Activated CD8-positive, alpha-beta T cell treated with anti-CD3 and anti-CD28 coated beads, Interleukin-2, amount 10 ng/mL, durations not matched to agents 7 days and 5 days (primary cell): ENCODE data around the gene GTF3C4. TPM values are rescaled to one million over a fixed set of nuclear protein-coding genes. Genes with fewer than 3 reads are reported as not detected.
"Not testable (repeated sequence)": the region's sequence is repeated elsewhere in the genome, so short reads cannot be mapped to it uniquely, and the experiment has no call there.

ENCODE experiments used
- ATAC-seq: fragments of 150-1000 bp; cut with Tn5 transposase; one replicate; pipeline ENCODE4 v1.10.0; 2021; ENCODE audit warnings: moderate library complexity
- CTCF ChIA-PET: fragments of 350-600 bp; sonication (Branson Sonifier 250); formaldehyde crosslinking; loops from one replicate; lab custom pipeline; 2021; ENCODE audit warnings: antibody characterized with exemption; lab: Charles Lee
- POLR2A ChIA-PET: fragments of 350-600 bp; sonication (Branson Sonifier 250); formaldehyde crosslinking; loops from one replicate; lab custom pipeline; 2021; ENCODE audit warnings: antibody characterized with exemption; lab: Charles Lee
- DNase-seq: peaks from one replicate; pipeline ENCODE4 v3.0.0-alpha.2; 2020
- H3K27ac Mint-ChIP-seq: one replicate; pipeline ENCODE4 v1.8.0; 2021; ENCODE audit warnings: mild to moderate bottlenecking, mixed read lengths
- H3K27me3 Mint-ChIP-seq: one replicate; pipeline ENCODE4 v1.8.0; 2021; ENCODE audit warnings: low read depth, mixed read lengths
- H3K36me3 Mint-ChIP-seq: one replicate; pipeline ENCODE4 v1.8.0; 2021; ENCODE audit warnings: low read depth, mixed read lengths
- H3K4me1 Mint-ChIP-seq: one replicate; pipeline ENCODE4 v1.8.0; 2021; ENCODE audit warnings: low read depth, mixed read lengths
- H3K4me3 Mint-ChIP-seq: one replicate; pipeline ENCODE4 v1.8.0; 2021; ENCODE audit warnings: mild to moderate bottlenecking, mixed read lengths
- H3K9me3 Mint-ChIP-seq: one replicate; pipeline ENCODE4 v1.8.0; 2022; ENCODE audit warnings: mixed read lengths; ENCODE audit not compliant: insufficient read depth
- total RNA-seq, 2 experiments: library from RNA; stranded (reverse); gene quantifications; one replicate each; pipeline ENCODE4 v1.2.3, GENCODE V29; 2021

GTF3C4 gene
- total RNA-seq, 2 experiments from 2014 or later: 12.2 to 13.0 TPM

DNA sequence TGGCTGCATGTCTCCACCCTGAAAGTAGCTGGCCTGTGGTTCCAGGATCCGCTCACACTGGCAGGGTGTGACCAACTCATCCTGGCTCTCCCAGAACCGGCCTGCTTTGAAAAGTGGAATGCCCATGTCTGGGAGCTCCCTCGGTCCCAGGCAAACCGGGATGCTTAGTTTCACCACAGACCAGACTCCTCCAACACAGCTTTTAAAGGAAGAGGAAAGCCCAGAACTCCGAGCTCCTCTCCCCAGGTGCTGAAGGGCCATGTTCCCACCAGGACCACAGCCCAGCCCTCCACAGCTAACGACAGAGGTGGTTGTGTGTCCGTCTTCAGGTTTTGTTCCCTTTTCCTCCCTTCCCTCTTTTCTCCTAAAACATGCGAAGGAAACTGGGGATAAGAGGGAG is 38.0 kb downstream of the GTF3C4 start:
- CTCF ChIA-PET: interaction anchor here (1.1 kb wide), 1 partner anchor 26 kb away, joined by 3 read pairs; no protein-coding TSS in a partner anchor
- Mint-ChIP-seq H3K4me3 (no peak overlapping the region), H3K27me3 (peaks cover 17% of the 10 kb centered on the region), H3K36me3 (no peaks in the 10 kb centered on the region), H3K9me3 (no peaks in the 10 kb centered on the region), H3K4me1 (no peaks in the 10 kb centered on the region), H3K27ac (no peak overlapping the region)
- ATAC-seq (no peak), DNase-seq (no peak)
- POLR2A ChIA-PET: no interaction called here

DNA sequence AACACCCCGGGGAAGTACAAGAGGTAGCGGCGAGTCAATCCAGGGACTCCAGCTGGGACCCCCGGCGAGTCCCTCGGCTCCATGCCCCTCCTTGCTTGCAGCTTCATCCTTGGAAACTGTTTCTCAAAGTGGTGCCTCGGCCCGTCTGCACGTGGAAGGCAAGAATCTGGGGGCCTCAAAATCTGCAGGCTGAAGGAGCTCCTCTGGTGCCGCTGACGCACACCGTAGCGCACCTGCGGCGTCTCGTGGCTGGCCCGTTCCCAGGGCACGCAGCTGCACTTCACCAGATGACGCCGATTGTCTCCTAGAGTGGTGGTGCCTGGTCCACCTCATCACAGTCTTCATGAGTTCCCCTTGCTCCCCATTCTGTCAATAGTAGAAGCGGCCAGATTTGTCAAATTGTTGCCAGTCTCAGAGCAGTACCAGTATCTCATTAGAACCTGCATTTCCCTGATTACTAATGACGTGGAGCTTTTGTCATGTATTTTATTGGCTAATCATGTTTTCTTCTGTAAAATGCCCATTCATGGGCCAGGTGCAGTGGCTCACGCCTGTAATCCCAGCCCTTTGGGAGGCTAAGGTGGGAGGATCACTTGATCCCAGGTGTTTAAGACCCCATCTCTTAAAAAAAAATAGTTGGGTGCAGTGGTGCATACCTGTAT is 38.6 kb downstream of the GTF3C4 start:
- ChIA-PET CTCF (no interaction called here), POLR2A (interaction anchor here (0.7 kb wide), 1 partner anchor 201 kb away, joined by 3 read pairs; no protein-coding TSS in a partner anchor)
- ATAC-seq: no peak
- DNase-seq: no peak
- Mint-ChIP-seq H3K9me3 (no peaks in the 10 kb centered on the region), H3K36me3 (no peaks in the 10 kb centered on the region), H3K27me3 (peaks cover 13% of the 10 kb centered on the region), H3K4me3 (no peak overlapping the region), H3K27ac (no peak overlapping the region), H3K4me1 (no peaks in the 10 kb centered on the region)

DNA sequence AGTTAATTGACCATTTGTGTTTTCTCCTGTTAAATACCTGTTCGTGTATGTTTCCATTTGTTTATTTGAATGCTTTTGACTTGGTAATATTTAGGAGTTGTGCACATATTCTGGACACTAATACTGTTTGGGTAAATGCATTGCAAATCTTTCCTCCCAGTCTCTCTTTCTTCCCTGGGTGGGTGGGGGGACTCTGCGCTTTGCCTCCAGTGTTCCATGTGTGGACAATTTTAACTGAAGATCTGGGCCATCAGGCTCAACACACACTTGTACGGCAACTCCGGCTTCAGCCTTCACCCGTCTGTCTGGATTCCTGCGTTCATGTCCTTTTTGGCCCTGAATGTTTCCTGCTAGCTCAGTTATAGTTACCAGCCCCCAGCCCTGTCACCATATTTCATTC is 40.1 kb downstream of the GTF3C4 start:
- Mint-ChIP-seq H3K4me1 (no peaks in the 10 kb centered on the region), H3K4me3 (no peak overlapping the region), H3K9me3 (no peaks in the 10 kb centered on the region), H3K36me3 (no peaks in the 10 kb centered on the region), H3K27me3 (peaks cover 7% of the 10 kb centered on the region), H3K27ac (no peak overlapping the region)
- CTCF ChIA-PET: interaction anchor here (1.1 kb wide), 1 partner anchor 10 kb away, joined by 3 read pairs; no protein-coding TSS in a partner anchor
- DNase-seq (no peak), ATAC-seq (no peak)
- POLR2A ChIA-PET: no interaction called here

DNA sequence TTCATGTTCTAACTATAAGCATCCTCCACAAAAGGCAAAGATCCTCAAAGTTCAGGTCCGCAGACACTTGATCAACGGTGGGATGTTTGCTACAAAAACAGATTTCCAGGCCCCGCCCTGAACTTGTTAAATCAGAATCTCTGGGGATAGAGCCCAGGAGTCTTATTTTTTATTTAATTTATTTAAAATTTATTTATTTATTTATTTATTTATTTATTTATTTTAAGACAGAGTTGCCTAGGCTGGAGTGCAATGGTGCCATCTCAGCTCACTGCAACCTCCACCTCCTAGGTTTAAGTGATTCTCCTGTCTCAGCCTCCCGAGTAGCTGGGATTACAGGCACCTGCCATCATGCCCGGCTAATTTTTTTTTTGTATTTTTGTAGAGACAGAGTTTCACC is 40.9 kb downstream of the GTF3C4 start:
- H3K27ac Mint-ChIP-seq, POLR2A ChIA-PET, H3K4me1 Mint-ChIP-seq, H3K27me3 Mint-ChIP-seq, ATAC-seq, H3K9me3 Mint-ChIP-seq, H3K36me3 Mint-ChIP-seq, H3K4me3 Mint-ChIP-seq, DNase-seq: not testable (repeated sequence)
- CTCF ChIA-PET: interaction anchor here (1.1 kb wide), 1 partner anchor 11 kb away, joined by 3 read pairs; no protein-coding TSS in a partner anchor

DNA sequence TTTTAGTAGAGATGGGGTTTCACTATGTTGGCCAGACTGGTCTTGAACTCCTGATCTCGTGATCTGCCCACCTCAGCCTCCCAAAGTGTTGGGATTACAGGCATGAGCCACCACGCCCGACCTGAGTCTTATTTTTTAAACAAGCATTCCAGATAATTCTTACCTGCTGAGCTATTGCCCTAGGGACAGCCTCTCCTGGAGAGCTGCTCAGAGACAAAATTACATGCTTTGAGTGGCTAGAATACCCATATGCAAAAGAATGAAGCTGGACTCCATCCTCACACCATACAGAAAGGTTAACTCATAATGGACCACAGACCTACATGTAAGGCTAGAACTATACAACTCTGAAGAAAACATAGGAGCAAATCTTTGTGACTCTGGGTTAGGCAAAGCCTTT is 41.6 kb downstream of the GTF3C4 start:
- H3K4me3 Mint-ChIP-seq: no peak overlapping the region
- ATAC-seq (no peak), DNase-seq (no peak)
- no peak overlapping the region for H3K27ac Mint-ChIP-seq
- H3K36me3 Mint-ChIP-seq: no peaks in the 10 kb centered on the region
- ChIA-PET POLR2A (no interaction called here), CTCF (no interaction called here)
- H3K27me3 Mint-ChIP-seq: peaks cover 7% of the 10 kb centered on the region
- no peaks in the 10 kb centered on the region for H3K4me1 Mint-ChIP-seq
- no peaks in the 10 kb centered on the region for H3K9me3 Mint-ChIP-seq

DNA sequence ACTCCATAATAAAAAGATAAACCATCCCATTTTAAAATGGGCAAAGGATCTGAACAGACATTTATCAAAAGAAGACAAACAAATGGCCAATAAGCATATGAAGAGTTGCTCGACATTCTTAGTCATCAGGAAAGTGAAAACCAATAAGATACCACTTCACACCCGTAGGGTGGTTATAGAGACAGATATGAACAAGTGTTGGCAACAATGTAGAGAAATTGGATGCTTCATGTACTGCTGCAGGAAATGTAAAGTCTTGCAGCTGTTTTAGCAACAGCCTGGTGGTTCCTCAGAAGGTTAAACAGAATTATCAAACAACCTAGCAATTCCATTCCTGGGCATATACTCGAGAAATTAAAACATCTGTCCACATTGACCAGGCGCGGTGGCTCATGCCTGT is 42.5 kb downstream of the GTF3C4 start:
- Mint-ChIP-seq H3K36me3 (no peaks in the 10 kb centered on the region), H3K27me3 (peaks cover 16% of the 10 kb centered on the region), H3K4me3 (no peak overlapping the region), H3K27ac (no peak overlapping the region), H3K4me1 (no peaks in the 10 kb centered on the region), H3K9me3 (no peaks in the 10 kb centered on the region)
- POLR2A ChIA-PET: no interaction called here
- ATAC-seq (no peak), DNase-seq (no peak)
- CTCF ChIA-PET: no interaction called here

DNA sequence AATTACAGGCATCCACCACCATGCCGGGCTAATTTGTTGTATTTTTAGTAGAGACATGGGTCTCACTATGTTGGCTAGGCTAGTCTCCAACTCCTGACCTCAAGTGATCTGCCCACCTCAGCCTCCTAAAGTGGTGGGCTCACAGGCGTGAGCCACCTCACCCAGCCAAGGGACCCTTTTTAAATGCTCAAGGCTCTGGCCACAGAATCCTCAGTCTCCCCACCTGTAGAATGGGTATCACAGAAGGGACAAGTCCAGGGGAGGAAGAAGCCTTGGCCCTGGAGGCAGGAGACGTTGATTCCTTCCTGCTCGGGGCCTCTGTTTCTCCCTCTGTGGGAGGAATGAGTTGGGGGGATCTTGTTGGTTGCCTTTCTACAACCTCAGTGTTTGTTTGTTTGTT is 45.7 kb downstream of the GTF3C4 start:
- ChIA-PET CTCF (no interaction called here), POLR2A (no interaction called here)
- Mint-ChIP-seq H3K27me3 (peaks cover 27% of the 10 kb centered on the region), H3K4me1 (no peaks in the 10 kb centered on the region), H3K27ac (no peak overlapping the region), H3K4me3 (no peak overlapping the region), H3K36me3 (no peaks in the 10 kb centered on the region), H3K9me3 (no peaks in the 10 kb centered on the region)
- ATAC-seq (no peak), DNase-seq (no peak)

DNA sequence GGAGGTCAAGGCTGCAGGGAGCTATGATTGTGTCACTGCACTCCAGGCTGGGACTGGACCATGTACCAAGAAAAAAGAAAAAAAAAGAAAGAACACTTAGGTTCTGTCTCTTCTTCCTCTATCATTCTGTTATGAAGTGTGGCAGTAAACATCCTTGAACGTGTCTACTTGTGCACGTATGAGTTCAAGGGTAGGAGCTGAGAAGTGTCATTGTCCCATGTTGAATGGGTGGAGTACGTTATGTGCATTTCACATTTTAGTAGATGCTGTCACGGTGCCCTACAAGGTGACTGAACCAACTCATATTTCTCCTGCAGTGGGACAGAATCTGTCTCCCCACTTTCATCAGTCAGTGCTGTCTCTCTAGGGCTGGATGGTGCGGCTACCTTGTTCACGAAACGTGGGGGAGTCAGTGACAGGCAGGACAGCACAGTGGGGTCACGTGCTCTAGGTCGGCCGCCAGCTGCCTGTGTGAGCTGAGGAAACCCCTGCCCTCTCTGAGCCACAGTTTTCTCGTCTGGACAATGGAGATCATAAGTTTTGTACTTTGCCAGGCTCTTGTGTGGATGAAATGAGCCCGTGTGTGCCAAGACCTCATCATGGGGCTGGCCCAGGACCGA is 47.2 kb downstream of the GTF3C4 start:
- Mint-ChIP-seq H3K4me1 (no peaks in the 10 kb centered on the region), H3K27me3 (peaks cover 27% of the 10 kb centered on the region), H3K27ac (no peak overlapping the region), H3K9me3 (no peaks in the 10 kb centered on the region), H3K4me3 (no peak overlapping the region), H3K36me3 (no peaks in the 10 kb centered on the region)
- no peak for DNase-seq
- no peak for ATAC-seq
- ChIA-PET POLR2A (no interaction called here), CTCF (interaction anchor here (1.4 kb wide), 1 partner anchor 184 kb away, joined by 3 read pairs; no protein-coding TSS in a partner anchor)

DNA sequence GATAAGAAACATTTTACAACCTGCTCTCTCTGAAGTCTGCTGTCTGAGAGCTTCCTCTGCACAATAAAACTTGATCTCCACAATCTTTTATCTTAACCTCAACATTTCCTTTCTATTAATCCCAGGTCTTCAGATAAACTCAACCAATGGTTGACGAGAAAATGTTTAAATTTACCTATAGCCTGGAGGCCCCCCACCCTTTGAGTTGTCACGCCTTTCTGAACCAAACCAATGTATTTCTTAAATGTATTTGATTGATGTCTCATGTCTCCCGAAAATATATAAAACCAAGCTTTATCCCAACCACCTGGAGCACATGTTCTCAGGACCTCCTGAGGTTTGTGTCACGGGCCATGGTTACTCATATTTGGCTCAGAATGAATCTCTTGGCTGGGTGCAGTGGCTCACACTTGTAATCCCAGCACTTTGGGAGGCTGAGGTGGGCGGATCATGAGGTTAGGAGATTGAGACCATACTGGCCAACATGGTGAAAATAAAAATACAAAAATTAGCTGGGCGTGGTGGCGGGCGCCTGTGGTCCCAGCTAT is 48.2 kb downstream of the GTF3C4 start:
- CTCF ChIA-PET: interaction anchor here (1.4 kb wide), 1 partner anchor 183 kb away, joined by 3 read pairs; no protein-coding TSS in a partner anchor
- ATAC-seq, H3K36me3 Mint-ChIP-seq, POLR2A ChIA-PET, H3K4me3 Mint-ChIP-seq, H3K9me3 Mint-ChIP-seq, DNase-seq, H3K4me1 Mint-ChIP-seq, H3K27ac Mint-ChIP-seq: not testable (repeated sequence)
- peaks cover 27% of the 10 kb centered on the region for H3K27me3 Mint-ChIP-seq

DNA sequence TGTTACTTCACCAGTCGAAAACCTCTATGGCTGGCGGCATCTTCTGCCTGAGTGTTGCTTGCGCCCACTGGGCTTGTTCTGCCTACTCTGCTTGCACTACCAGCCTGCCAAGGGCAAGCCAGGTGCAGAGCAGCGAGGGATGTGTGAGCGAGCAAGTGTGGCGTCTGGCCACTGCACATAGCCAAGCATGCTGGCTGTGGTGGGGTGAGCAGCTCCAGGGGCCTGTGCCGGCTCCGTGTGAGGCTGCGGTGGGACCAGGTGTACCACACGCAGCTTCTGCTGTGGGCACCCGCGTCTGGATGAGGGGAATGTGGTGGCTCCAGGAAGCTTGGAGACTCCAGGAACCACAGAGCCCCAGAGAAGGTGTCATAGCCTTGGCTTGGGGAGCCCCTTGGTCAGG is 51.4 kb downstream of the GTF3C4 start:
- ATAC-seq (no peak), DNase-seq (no peak)
- no peak overlapping the region for H3K4me3 Mint-ChIP-seq
- H3K36me3 Mint-ChIP-seq: no peaks in the 10 kb centered on the region
- POLR2A ChIA-PET: no interaction called here
- H3K27ac Mint-ChIP-seq: no peak overlapping the region
- H3K9me3 Mint-ChIP-seq: no peaks in the 10 kb centered on the region
- CTCF ChIA-PET: no interaction called here
- H3K27me3 Mint-ChIP-seq: peaks cover 27% of the 10 kb centered on the region
- H3K4me1 Mint-ChIP-seq: no peaks in the 10 kb centered on the region

DNA sequence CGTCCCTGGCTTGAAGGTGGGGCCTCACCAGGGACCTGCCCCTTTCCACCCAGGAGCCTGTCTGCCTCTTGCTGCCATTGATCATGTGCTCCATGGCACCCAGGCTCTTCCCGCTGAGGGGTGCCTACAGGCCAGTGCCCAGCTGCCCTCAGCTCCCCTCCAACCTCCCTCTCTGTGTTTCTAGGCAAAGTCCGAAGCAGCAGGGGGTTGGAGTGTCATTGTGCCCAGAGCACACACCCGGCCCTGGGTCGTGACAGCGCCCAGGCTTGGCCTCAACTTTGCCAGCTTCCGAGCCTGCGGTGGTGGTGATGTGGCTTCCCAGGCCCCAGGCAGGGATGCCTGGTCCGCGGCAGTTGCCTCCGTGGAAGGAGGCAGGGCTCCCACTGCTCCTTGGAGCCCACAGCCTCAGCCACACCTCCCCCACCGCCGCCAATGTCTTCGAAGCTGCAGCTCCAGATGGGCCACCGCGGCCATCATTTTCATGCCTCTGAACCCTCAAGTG is 52.4 kb downstream of the GTF3C4 start:
- Mint-ChIP-seq H3K4me1 (no peaks in the 10 kb centered on the region), H3K27me3 (peaks cover 20% of the 10 kb centered on the region), H3K36me3 (no peaks in the 10 kb centered on the region), H3K4me3 (no peak overlapping the region), H3K9me3 (no peaks in the 10 kb centered on the region), H3K27ac (no peak overlapping the region)
- ATAC-seq: no peak
- CTCF ChIA-PET: interaction anchor here (1.1 kb wide), 1 partner anchor 49 kb away, joined by 3 read pairs; no protein-coding TSS in a partner anchor
- POLR2A ChIA-PET: no interaction called here
- DNase-seq: no peak

DNA sequence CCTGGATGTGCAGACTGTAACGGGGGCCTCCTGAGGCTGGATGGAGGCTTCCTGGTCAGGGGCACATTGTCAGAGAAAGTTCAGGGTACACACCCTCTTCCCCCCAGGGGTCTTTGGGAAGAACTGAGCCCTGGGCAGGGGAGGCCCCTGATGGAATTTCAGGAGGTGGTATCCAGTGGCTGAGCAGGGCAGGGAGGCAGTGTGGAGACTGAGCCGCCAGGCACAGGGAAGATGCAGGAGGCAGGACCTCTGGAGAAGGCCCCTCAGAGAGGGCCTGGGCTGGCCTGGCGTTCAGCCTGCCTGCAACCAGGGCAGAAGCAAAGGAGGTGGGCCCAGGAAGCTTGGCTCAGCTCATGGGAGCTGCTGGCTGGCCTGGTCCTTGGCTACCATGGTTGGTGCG is 53.5 kb downstream of the GTF3C4 start:
- DNase-seq (no peak), ATAC-seq (no peak)
- Mint-ChIP-seq H3K27me3 (peaks cover 8% of the 10 kb centered on the region), H3K4me3 (no peak overlapping the region), H3K9me3 (no peaks in the 10 kb centered on the region), H3K36me3 (no peaks in the 10 kb centered on the region), H3K4me1 (no peaks in the 10 kb centered on the region), H3K27ac (no peak overlapping the region)
- ChIA-PET POLR2A (no interaction called here), CTCF (no interaction called here)
